Esophagus mucosa (tissue), 1 donor: ENCODE data around the gene GTSE1. TPM values are rescaled to one million over a fixed set of nuclear protein-coding genes. Genes with fewer than 3 reads are reported as not detected.

Source experiments
- total RNA-seq: library from RNA; stranded (reverse); gene quantifications from one replicate; pipeline ENCODE4 v1.2.4, GENCODE V29; 2023
- donor health status: DM: yes; HTN: yes; CAD: no.

Gene GTSE1
- total RNA-seq, 1 donor from 2014 or later = 10.2 TPM

Other genes starting within 250 kb of the GTSE1 start
- gene PPARA, start 146.3 kb upstream of the GTSE1 start, total RNA-seq = 12.9 TPM
- 3.1 TPM for gene CDPF1, start 46.6 kb upstream of the GTSE1 start, total RNA-seq
- 0.04 TPM for gene PKDREJ, start 33.5 kb upstream of the GTSE1 start, total RNA-seq
- gene TTC38, start 28.9 kb upstream of the GTSE1 start, total RNA-seq = 11.2 TPM
- gene TRMU, start 38.8 kb downstream of the GTSE1 start, total RNA-seq = 19.8 TPM
- 36.0 TPM for gene CELSR1, start 240.8 kb downstream of the GTSE1 start, total RNA-seq